Measurements from ENCODE around the gene STAT6.

Gene STAT6

GRCh38 chr12:57046947-57047890 is 63.9 kb downstream of the STAT6 start:
- no peak for DNase-seq

- DNase-seq, result no peak
Measured at GRCh38 chr12:57046086-57046791, 64.9 kb downstream of the STAT6 start.

All from NCI-H1417 treated with DMSO at 0.1 percent for 48 hours (cell line).